ENCODE results near the gene TENM4.

- TF ChIP-seq CTCF (IDR thresholded peaks at IDR 0.05) (no peak), POLR2A (IDR thresholded peaks at IDR 0.05) (no peak), POLR2AphosphoS5 (IDR thresholded peaks at IDR 0.05) (no peak)
Observed at GRCh38 chr11:79082907-79083306, 357.9 kb downstream of the TENM4 start.
